Uterus (tissue), 4 donors: ENCODE measurements around the gene IL26. TPM values are rescaled to one million over a fixed set of nuclear protein-coding genes. Genes with fewer than 3 reads are reported as not detected.

Experiments used
- DNase-seq, 2 donors: peaks; one replicate each; pipeline ENCODE4 v3.0.0-alpha.2; 2019 to 2020
- H3K27ac ChIP-seq, 2 donors: fragments of 200-600 bp; sonication (generic); 1 replicate in 1 of 2; 2 replicates in 1 of 2; pipeline ENCODE4 v1.5.1; 2016 to 2018
- H3K27me3 ChIP-seq, 2 donors: fragments of 200-600 bp; sonication (generic); one replicate each; pipeline ENCODE4 v1.5.1; 2018 to 2019; ENCODE audit warnings: control low read depth in 1 of 2
- H3K36me3 ChIP-seq, 2 donors: fragments of 200-600 bp; sonication (generic); one replicate each; pipeline ENCODE4 v1.5.1; 2019; ENCODE audit warnings: control low read depth in 1 of 2
- H3K4me1 ChIP-seq, 2 donors: fragments of 200-600 bp; sonication (generic); one replicate each; pipeline ENCODE4 v1.5.1; 2018 to 2019; ENCODE audit warnings: control low read depth in 1 of 2
- H3K4me3 ChIP-seq, 2 donors: fragments of 200-600 bp; sonication (generic); 1 replicate in 1 of 2; 2 replicates in 1 of 2; pipeline ENCODE4 v1.5.1; 2018 to 2019; ENCODE audit warnings: mild to moderate bottlenecking in 1 of 2
- H3K9me3 ChIP-seq, 2 donors: fragments of 200-600 bp; sonication (generic); one replicate each; pipeline ENCODE4 v1.5.1; 2019; ENCODE audit warnings: control low read depth in 1 of 2
- CTCF ChIP-seq, 4 experiments: fragments of 200-600 bp in 2 of 4; fragments of 450-650 bp in 2 of 4; sonication (generic) in 2 of 4; IDR thresholded peaks; one replicate each; pipeline ENCODE4 v1.5.1; 2016 to 2019; ENCODE audit warnings: antibody characterized with exemption in 4 of 4, mild to moderate bottlenecking in 2 of 4, moderate library complexity in 1 of 4
- POLR2A ChIP-seq, 2 donors: fragments of 450-650 bp; IDR thresholded peaks; one replicate each; pipeline ENCODE4 v1.6.1; 2016; ENCODE audit warnings: antibody characterized with exemption in 2 of 2, mild to moderate bottlenecking in 1 of 2, moderate library complexity in 1 of 2
- intact Hi-C: fragments of 100-400 bp; cut with DNase I; formaldehyde crosslinking; loops from one replicate; pipeline ENCODE4 v1.15.1; 2023; ENCODE audit warnings: low total_unique reads
- total RNA-seq, 4 donors: library from RNA; depleted of rRNA in 3 of 4; stranded (reverse); fragments of >200 nt in 3 of 4; gene quantifications; one replicate each; pipeline versions ENCODE4 v1.1.0 to v1.2.4, GENCODE V29; 2014 to 2023
- donor health status: DM: yes; HTN: yes; CAD: no.

Gene IL26
- total RNA-seq = not detected

- Histone ChIP-seq H3K27ac (no peak within 1 kb of the TSS), H3K27me3 (no peaks in the 10 kb centered on the region), H3K4me1 (no peaks in the 10 kb centered on the region), H3K36me3 (no peaks in the 10 kb centered on the region), H3K4me3 (no peak within 1 kb of the TSS), H3K9me3 (no peaks in the 10 kb centered on the region)
- no peak for DNase-seq
- TF ChIP-seq CTCF (IDR thresholded peaks at IDR 0.05) (no peak), POLR2A (IDR thresholded peaks at IDR 0.05) (no peak)
- intact Hi-C loops = loop anchor here (10.0 kb wide), 1 partner anchor 89 kb away; no protein-coding TSS in a partner anchor
Measured at GRCh38 chr12:68225576-68226476, at the start of gene IL26. Gene IL26 (minus strand): TSS chr12:68225810. CDS start chr12:68225756, 54 bp downstream.

GRCh38 chr12:68272732-68273131 is 47.1 kb upstream of the IL26 start:
- no peaks in the 10 kb centered on the region for H3K36me3 ChIP-seq
- intact Hi-C loops = no loop called here
- no peaks in the 10 kb centered on the region for H3K4me1 ChIP-seq
- H3K4me3 ChIP-seq = no peak overlapping the region
- H3K27ac ChIP-seq = no peak overlapping the region
- no peak for DNase-seq
- no peaks in the 10 kb centered on the region for H3K27me3 ChIP-seq
- TF ChIP-seq CTCF (IDR thresholded peaks at IDR 0.05) (no peak), POLR2A (IDR thresholded peaks at IDR 0.05) (no peak)
- H3K9me3 ChIP-seq = no peaks in the 10 kb centered on the region

DNA sequence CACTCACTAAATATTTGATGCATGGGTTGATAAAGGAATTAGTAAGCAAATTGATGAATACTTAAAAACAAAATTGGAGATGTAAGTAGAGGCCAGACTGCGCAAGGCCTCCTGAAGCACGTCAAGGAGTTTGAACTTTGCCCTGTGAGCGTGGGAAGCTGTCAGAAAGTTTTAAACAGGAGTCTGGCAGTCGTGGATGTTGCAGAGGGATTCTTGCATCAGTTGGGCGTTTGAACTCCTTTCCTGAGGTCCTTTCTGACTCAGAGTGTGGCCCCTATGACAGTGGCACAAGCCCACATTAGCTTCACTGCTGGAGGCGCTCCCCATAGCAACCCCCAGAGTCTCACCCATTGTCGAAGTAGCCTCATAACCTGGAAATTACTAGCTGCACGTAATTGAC is 45.7 kb upstream of the IL26 start:
- intact Hi-C loops = no loop called here
- H3K9me3 ChIP-seq = no peaks in the 10 kb centered on the region

DNA sequence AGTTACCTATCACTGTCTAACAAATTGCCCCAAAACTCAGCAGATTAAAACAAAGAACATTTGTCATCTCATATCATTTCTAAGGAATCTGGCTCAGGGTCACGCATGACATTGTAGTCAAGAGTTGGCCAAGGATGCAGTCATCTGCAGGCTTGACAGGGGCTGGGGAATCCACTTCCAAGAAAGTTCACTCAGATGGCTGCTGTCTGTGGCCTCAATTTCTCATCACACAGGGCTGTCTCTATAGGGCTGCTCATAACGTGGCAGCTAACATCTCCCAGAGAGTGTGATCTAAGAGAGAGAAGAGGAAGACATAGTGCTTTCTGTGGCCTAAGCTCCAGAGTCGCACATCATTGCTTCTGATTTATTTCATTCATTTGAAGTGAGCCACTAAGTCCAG is 44.7 kb upstream of the IL26 start:
- Histone ChIP-seq H3K9me3 (no peaks in the 10 kb centered on the region), H3K36me3 (no peaks in the 10 kb centered on the region), H3K27me3 (no peaks in the 10 kb centered on the region), H3K4me1 (no peaks in the 10 kb centered on the region), H3K27ac (no peak overlapping the region), H3K4me3 (no peak overlapping the region)
- TF ChIP-seq CTCF (IDR thresholded peaks at IDR 0.05) (no peak), POLR2A (IDR thresholded peaks at IDR 0.05) (no peak)
- DNase-seq = no peak
- intact Hi-C loops = no loop called here

More for the DNA sequence above, 45.7 kb upstream of the IL26 start:
- Histone ChIP-seq H3K4me3 (no peak overlapping the region), H3K36me3 (no peaks in the 10 kb centered on the region), H3K4me1 (no peaks in the 10 kb centered on the region), H3K27me3 (no peaks in the 10 kb centered on the region), H3K27ac (no peak overlapping the region)
- DNase-seq = no peak
- no peak for TF ChIP-seq POLR2A (IDR thresholded peaks at IDR 0.05)
- TF ChIP-seq CTCF (IDR thresholded peaks at IDR 0.05) = no peak

DNA sequence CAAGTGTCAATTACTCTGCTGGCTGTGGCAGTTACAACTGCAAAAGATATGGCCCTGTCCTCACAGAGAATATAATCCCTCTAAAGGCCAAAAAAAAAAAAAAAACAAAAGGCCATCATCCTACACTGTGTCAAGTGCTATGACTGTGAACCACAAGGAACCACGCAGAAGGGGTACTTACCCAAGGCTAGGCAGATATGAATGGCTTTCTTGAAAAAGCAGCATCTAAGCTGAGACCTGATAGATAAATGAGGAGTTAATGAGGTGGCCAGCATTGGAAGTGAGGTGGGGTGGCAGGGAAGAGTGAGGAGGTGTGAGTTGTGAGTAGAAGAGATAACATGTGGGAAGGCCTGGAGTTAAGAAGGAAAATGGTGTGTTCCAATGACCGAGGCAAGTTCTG is 44.2 kb upstream of the IL26 start:
- DNase-seq = no peak
- H3K9me3 ChIP-seq = no peaks in the 10 kb centered on the region
- no peaks in the 10 kb centered on the region for H3K4me1 ChIP-seq
- no peaks in the 10 kb centered on the region for H3K27me3 ChIP-seq
- no peak overlapping the region for H3K4me3 ChIP-seq
- no peak overlapping the region for H3K27ac ChIP-seq
- no peaks in the 10 kb centered on the region for H3K36me3 ChIP-seq
- no peak for TF ChIP-seq CTCF (IDR thresholded peaks at IDR 0.05)
- no peak for TF ChIP-seq POLR2A (IDR thresholded peaks at IDR 0.05)
- intact Hi-C loops = no loop called here
